Stimulated activated CD8-positive, alpha-beta memory T cell treated with anti-CD3 and anti-CD28 coated beads, Interleukin-2, amount 100 ng/mL, for 1 hour (primary cell): ENCODE measurements around the gene AVPR2.

Experiments
- DNase-seq, 2 donors: peaks; one replicate each; pipeline ENCODE4 v3.0.0-alpha.2; 2020; ENCODE audit warnings: low read depth in 2 of 2

The AVPR2 gene

DNA sequence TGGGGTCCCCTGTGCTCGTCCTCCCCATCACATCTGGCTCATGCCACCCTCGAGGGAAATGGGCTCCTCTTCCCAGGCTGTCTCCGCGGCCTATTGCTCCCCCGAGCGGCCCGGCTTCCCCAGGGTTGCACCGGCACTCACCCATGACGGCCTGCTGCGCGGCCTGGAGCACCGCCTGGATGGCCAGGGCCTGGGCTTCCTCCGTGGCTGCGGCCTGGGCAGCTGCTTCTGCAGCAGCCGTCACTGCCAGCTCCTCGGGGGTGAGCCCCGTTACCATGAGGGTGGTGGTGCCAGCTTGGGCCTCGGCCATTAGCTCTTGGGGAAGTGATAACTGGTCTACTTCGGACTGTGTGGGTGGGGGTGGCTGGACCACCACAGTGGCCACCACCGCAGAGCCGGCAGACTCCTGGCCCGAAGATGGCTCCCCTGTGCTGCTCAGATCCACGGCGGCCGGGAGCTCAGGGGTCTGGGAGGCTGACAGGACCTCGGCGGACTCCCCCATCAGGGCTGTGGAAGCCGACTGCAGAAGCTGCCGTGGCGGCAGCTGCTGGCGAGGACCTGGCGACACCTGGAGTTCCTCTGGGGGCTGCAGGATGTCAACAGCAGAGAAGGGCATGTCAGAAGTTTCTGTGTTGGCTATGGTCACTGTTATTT, 48.0 kb downstream of the AVPR2 start:
- no peak for DNase-seq

GRCh38 chrX:153953342-153953830, 48.9 kb downstream of the AVPR2 start:
- DNase-seq, result peak; percentile 48 to 65

GRCh38 chrX:153953892-153954557, 49.6 kb downstream of the AVPR2 start:
- no peak for DNase-seq

DNA sequence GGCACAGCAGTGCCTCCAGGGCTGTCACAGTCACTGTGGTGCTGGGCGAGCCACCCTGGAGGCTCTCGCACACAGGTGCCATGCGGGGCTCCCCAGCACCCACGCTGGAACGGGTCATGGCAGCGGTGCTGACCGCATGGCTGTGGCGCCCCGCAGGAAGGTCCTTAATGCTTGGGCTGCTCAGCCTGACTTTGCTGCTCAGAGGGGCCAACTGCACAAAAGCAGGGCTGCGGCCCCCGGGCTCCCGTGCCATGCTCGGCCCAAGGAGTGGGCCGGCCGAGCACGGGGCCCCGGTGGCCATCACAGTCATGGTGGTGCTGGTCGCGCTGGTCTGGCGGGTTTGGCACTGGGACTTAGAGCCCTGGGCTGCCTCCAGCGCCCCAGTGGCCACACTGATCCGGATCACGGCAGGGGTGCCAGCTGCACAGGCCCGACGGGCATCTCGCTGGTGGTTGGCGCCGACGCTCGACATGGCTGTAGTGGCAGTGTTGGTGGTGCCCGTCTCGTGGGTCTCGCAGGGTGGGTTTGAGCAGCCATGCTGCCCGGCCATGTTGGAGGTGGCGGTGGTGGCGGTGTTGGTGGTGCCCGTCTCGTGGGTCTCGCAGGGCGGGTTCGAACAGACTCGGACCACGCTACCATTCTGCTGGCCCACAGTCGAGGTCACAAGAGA, 50.2 kb downstream of the AVPR2 start:
- no peak for DNase-seq

- no peak for DNase-seq
Observed at GRCh38 chrX:153955228-153955732, 50.8 kb downstream of the AVPR2 start.

GRCh38 chrX:153956044-153956907, 51.8 kb downstream of the AVPR2 start:
- DNase-seq, result no peak
